H9 (cell line): Measurements from ENCODE around the gene EPN1. TPM values are rescaled to one million over a fixed set of nuclear protein-coding genes. Genes with fewer than 3 reads are reported as not detected.

Experiments
- DNase-seq: peaks from one replicate; pipeline ENCODE4 v3.0.0-alpha.2; 2017
- H2AFZ ChIP-seq: one replicate; pipeline ENCODE4 v1.6.1; 2013; ENCODE audit warnings: mild to moderate bottlenecking, low read length, control low read depth, moderate library complexity
- H2AK5ac ChIP-seq: 2 replicates; pipeline ENCODE4 v1.6.1; 2013; ENCODE audit warnings: low read length, control low read depth, mixed read lengths; ENCODE audit not compliant: insufficient read length
- H2BK120ac ChIP-seq: one replicate; pipeline ENCODE4 v1.6.1; 2013; ENCODE audit warnings: low read depth, mild to moderate bottlenecking, low read length, control low read depth, inconsistent platforms; ENCODE audit not compliant: poor library complexity, severe bottlenecking
- H2BK12ac ChIP-seq: 2 replicates; pipeline ENCODE4 v1.6.1; 2013; ENCODE audit warnings: low read length, control low read depth, mixed read lengths, low read depth; ENCODE audit not compliant: insufficient read length
- H2BK15ac ChIP-seq: 2 replicates; pipeline ENCODE4 v1.6.1; 2013; ENCODE audit warnings: low read depth, low read length, control low read depth
- H2BK20ac ChIP-seq: one replicate; pipeline ENCODE4 v1.6.1; 2013; ENCODE audit warnings: low read depth, mild to moderate bottlenecking, low read length, control low read depth, inconsistent platforms; ENCODE audit not compliant: poor library complexity, severe bottlenecking
- H2BK5ac ChIP-seq: 2 replicates; pipeline ENCODE4 v1.6.1; 2013; ENCODE audit warnings: low read length, control low read depth, mixed read lengths; ENCODE audit not compliant: insufficient read length
- H3K14ac ChIP-seq: 2 replicates; pipeline ENCODE4 v1.6.1; 2013; ENCODE audit warnings: low read length, control low read depth; ENCODE audit not compliant: insufficient read depth
- H3K18ac ChIP-seq: 2 replicates; pipeline ENCODE4 v1.6.1; 2013; ENCODE audit warnings: low read depth, mild to moderate bottlenecking, mixed read lengths, low read length, control low read depth; ENCODE audit not compliant: insufficient read length
- H3K23ac ChIP-seq: 2 replicates; pipeline ENCODE4 v1.6.1; 2013; ENCODE audit warnings: low read length, control low read depth, mixed read lengths, low read depth; ENCODE audit not compliant: insufficient read length
- H3K23me2 ChIP-seq: 2 replicates; pipeline ENCODE4 v1.6.1; 2013; ENCODE audit warnings: low read depth, mild to moderate bottlenecking, mixed read lengths, low read length, control low read depth; ENCODE audit not compliant: insufficient read length, poor library complexity, severe bottlenecking
- H3K27ac ChIP-seq: 2 replicates; pipeline ENCODE4 v1.5.1; 2013; ENCODE audit warnings: low read length, control low read depth, mixed read lengths, low read depth; ENCODE audit not compliant: insufficient read length
- H3K27me3 ChIP-seq: 2 replicates; pipeline ENCODE4 v1.6.1; 2013; ENCODE audit warnings: low read length, control low read depth, inconsistent platforms; ENCODE audit not compliant: insufficient read depth
- H3K4ac ChIP-seq: 2 replicates; pipeline ENCODE4 v1.6.1; 2013; ENCODE audit warnings: low read depth, mild to moderate bottlenecking, control low read depth, inconsistent platforms, low read length, moderate library complexity
- H3K4me1 ChIP-seq: 2 replicates; pipeline ENCODE4 v1.6.1; 2013; ENCODE audit warnings: low read length, control low read depth, inconsistent platforms; ENCODE audit not compliant: insufficient read depth
- H3K4me2 ChIP-seq: 2 replicates; pipeline ENCODE4 v1.6.1; 2013; ENCODE audit warnings: low read length, control low read depth, mixed read lengths; ENCODE audit not compliant: insufficient read length, insufficient read depth
- H3K56ac ChIP-seq: 2 replicates; pipeline ENCODE4 v1.6.1; 2013; ENCODE audit warnings: low read depth, mild to moderate bottlenecking, mixed read lengths, low read length, control low read depth; ENCODE audit not compliant: insufficient read length
- H3K79me1 ChIP-seq: 2 replicates; pipeline ENCODE4 v1.6.1; 2013; ENCODE audit warnings: low read depth, mild to moderate bottlenecking, moderate library complexity, low read length, control low read depth, inconsistent platforms; ENCODE audit not compliant: insufficient read depth, poor library complexity, severe bottlenecking
- H3K79me2 ChIP-seq: 2 replicates; pipeline ENCODE4 v1.6.1; 2013; ENCODE audit warnings: low read length, control low read depth, inconsistent platforms; ENCODE audit not compliant: insufficient read depth
- H3K9ac ChIP-seq: 2 replicates; pipeline ENCODE4 v1.6.1; 2013; ENCODE audit warnings: low read length, control low read depth, mixed read lengths; ENCODE audit not compliant: insufficient read length; ENCODE audit errors: extremely low read depth
- H3K9me3 ChIP-seq: one replicate; pipeline ENCODE4 v1.6.1; 2013; ENCODE audit warnings: low read depth, low read length, inconsistent platforms; ENCODE audit not compliant: control insufficient read depth
- H3T11ph ChIP-seq: one replicate; pipeline ENCODE4 v1.6.1; 2013; ENCODE audit warnings: mild to moderate bottlenecking, low read length, control low read depth, inconsistent platforms
- H4K20me1 ChIP-seq: one replicate; pipeline ENCODE4 v1.6.1; 2013; ENCODE audit not compliant: control insufficient read depth, insufficient read length, insufficient read depth
- H4K5ac ChIP-seq: 2 replicates; pipeline ENCODE4 v1.6.1; 2013; ENCODE audit warnings: low read depth, mild to moderate bottlenecking, mixed read lengths, low read length, control low read depth; ENCODE audit not compliant: insufficient read length
- H4K8ac ChIP-seq: replicated peaks from 2 replicates; pipeline ENCODE4 v1.6.1; 2013; ENCODE audit warnings: low read length, control low read depth, mixed read lengths, low read depth; ENCODE audit not compliant: insufficient read length
- H4K91ac ChIP-seq: 2 replicates; pipeline ENCODE4 v1.6.1; 2013; ENCODE audit warnings: low read depth, mild to moderate bottlenecking, moderate library complexity, mixed read lengths, low read length, control low read depth; ENCODE audit not compliant: insufficient read length
- H3K27ac Mint-ChIP-seq, 3 experiments: 2 replicates in 2 of 3; 3 replicates in 1 of 3; pipeline ENCODE4 v1.8.0; 2020 to 2021; ENCODE audit warnings: mixed read lengths in 3 of 3, mild to moderate bottlenecking in 1 of 3, moderate library complexity in 1 of 3
- H3K27me3 Mint-ChIP-seq: 2 replicates; pipeline ENCODE4 v1.8.0; 2021; ENCODE audit warnings: low read depth, mild to moderate bottlenecking, moderate library complexity, mixed read lengths
- H3K36me3 Mint-ChIP-seq, 3 experiments: 2 replicates in 2 of 3; 3 replicates in 1 of 3; pipeline ENCODE4 v1.8.0; 2020 to 2021; ENCODE audit warnings: low read depth in 3 of 3, mixed read lengths in 3 of 3; ENCODE audit not compliant: insufficient read depth in 1 of 3
- H3K4me1 Mint-ChIP-seq, 2 experiments: 2 replicates each; pipeline ENCODE4 v1.8.0; 2020; ENCODE audit warnings: mixed read lengths in 2 of 2
- H3K4me3 Mint-ChIP-seq, 2 experiments: 2 replicates in 1 of 2; 3 replicates in 1 of 2; pipeline ENCODE4 v1.8.0; 2020 to 2021; ENCODE audit warnings: mild to moderate bottlenecking in 2 of 2, mixed read lengths in 2 of 2, moderate library complexity in 1 of 2
- H3K9me3 Mint-ChIP-seq, 2 experiments: 2 replicates in 1 of 2; 3 replicates in 1 of 2; pipeline ENCODE4 v1.8.0; 2020; ENCODE audit warnings: mild to moderate bottlenecking in 2 of 2, mixed read lengths in 2 of 2, moderate library complexity in 1 of 2
- WGBS: extraction: QIAGEN DNeasy Blood & Tissue Kit; methylation state at CpG from one replicate; pipeline ENCODE4 v1.1.7; 2013; ENCODE audit warnings: missing lambda C conversion rate, low lambda C conversion rate, mixed read lengths; ENCODE audit not compliant: insufficient read length; ENCODE audit errors: extremely low coverage; 5-methylcytosine and 5-hydroxymethylcytosine counted together
- total RNA-seq: library from RNA; stranded (reverse); gene quantifications from 2 replicates; pipeline ENCODE4 v1.2.1, GENCODE V29; 2021
- TF ChIP-seq, protein P1 (sequence below): fragments of 200-600 bp; sonication (generic); conservative IDR thresholded peaks from 3 replicates; pipeline ENCODE4 v1.8.0; 2021; ENCODE audit warnings: antibody characterized with exemption, mild to moderate bottlenecking

The EPN1 gene
- total RNA-seq, 1 experiment from 2014 or later = 159 TPM

DNA sequence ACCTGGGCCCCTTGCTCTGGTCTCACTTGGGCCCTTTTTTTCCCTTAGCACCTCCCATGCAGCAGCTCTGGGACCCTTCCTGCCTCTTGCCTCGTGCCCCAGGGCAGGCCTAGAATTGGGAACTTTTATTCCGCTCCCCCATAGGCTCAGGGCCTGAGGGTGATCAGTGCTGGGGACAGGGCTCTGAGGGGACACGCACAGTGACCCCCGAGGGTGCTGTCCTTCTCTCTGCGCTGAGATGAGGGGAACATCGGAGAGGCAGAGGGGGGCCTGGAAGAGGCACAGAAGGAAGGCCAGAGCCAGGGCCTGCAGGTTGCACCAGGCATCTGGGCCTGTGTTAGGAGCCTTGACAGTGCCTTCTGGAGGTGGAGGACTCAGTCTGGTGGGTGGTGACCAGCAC, 10.8 kb downstream of the EPN1 start:
- Histone ChIP-seq H4K8ac (no peak overlapping the region), H3K14ac (no peak overlapping the region), H3K18ac (no peak overlapping the region), H4K91ac (no peak overlapping the region), H2AK5ac (no peak overlapping the region), H3K27ac (no peak overlapping the region), H3K9me3 (no peaks in the 10 kb centered on the region), H3K4me2 (no peak overlapping the region), H3K4ac (no peak overlapping the region), H2BK120ac (no peak overlapping the region), H3K9ac (no peak overlapping the region), H2BK20ac (no peak overlapping the region), H3K23me2 (no peaks in the 10 kb centered on the region), H2AFZ (no peak overlapping the region), H2BK12ac (no peak overlapping the region), H3K23ac (no peak overlapping the region), H3K79me1 (peaks cover 3% of the 10 kb centered on the region), H3K56ac (no peak overlapping the region), H4K20me1 (no peaks in the 10 kb centered on the region), H4K5ac (no peak overlapping the region), H3T11ph (no peak overlapping the region), H2BK5ac (no peak overlapping the region), H2BK15ac (no peak overlapping the region), H3K27me3 (no peaks in the 10 kb centered on the region), H3K79me2 (0 out of 2 replicates have a peak, but pooled peaks cover 1% of the 10 kb centered on the region), H3K4me1 (no peaks in the 10 kb centered on the region)
- TF ChIP-seq, protein P1, sequence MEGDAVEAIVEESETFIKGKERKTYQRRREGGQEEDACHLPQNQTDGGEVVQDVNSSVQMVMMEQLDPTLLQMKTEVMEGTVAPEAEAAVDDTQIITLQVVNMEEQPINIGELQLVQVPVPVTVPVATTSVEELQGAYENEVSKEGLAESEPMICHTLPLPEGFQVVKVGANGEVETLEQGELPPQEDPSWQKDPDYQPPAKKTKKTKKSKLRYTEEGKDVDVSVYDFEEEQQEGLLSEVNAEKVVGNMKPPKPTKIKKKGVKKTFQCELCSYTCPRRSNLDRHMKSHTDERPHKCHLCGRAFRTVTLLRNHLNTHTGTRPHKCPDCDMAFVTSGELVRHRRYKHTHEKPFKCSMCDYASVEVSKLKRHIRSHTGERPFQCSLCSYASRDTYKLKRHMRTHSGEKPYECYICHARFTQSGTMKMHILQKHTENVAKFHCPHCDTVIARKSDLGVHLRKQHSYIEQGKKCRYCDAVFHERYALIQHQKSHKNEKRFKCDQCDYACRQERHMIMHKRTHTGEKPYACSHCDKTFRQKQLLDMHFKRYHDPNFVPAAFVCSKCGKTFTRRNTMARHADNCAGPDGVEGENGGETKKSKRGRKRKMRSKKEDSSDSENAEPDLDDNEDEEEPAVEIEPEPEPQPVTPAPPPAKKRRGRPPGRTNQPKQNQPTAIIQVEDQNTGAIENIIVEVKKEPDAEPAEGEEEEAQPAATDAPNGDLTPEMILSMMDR = no peak
- no peaks in the 10 kb centered on the region for H3K27me3 Mint-ChIP-seq
- H3K27ac Mint-ChIP-seq = no peak overlapping the region; a peak in 1 of 7 replicates
- H3K4me3 Mint-ChIP-seq = no peak overlapping the region
- peaks cover 29 to 64% (median 44%) of the 10 kb centered on the region in 3 experiments for H3K36me3 Mint-ChIP-seq
- no peak for DNase-seq
- H3K9me3 Mint-ChIP-seq = no peaks in the 10 kb centered on the region; a peak in 1 of 5 replicates
- no peaks in the 10 kb centered on the region for H3K4me1 Mint-ChIP-seq
- no CpG with 5 or more reads among the region's 6 CpGs for WGBS
